Smooth muscle cell (in vitro differentiated cells): ENCODE data around the gene BPI. TPM values are rescaled to one million over a fixed set of nuclear protein-coding genes. Genes with fewer than 3 reads are reported as not detected.
"Not testable (repeated sequence)": the region's sequence is repeated elsewhere in the genome, so short reads cannot be mapped to it uniquely, and the experiment has no call there.

Experiments
- DNase-seq: peaks from one replicate; lab custom pipeline; 2025; ENCODE audit not compliant: unreplicated experiment; lab: John Stamatoyannopoulos, UW
- H2AFZ ChIP-seq: fragments of 200-600 bp; sonication (generic); 2 replicates; pipeline ENCODE4 v1.6.0; 2016; ENCODE audit warnings: antibody characterized with exemption, low read depth, mild to moderate bottlenecking
- H3F3A ChIP-seq: fragments of 200-600 bp; sonication (generic); 2 replicates; pipeline ENCODE4 v1.6.0; 2017; ENCODE audit warnings: antibody characterized with exemption, low read depth
- H3K27ac ChIP-seq: fragments of 200-600 bp; sonication (generic); 2 replicates; pipeline ENCODE4 v1.5.1; 2016; ENCODE audit warnings: low read depth, mild to moderate bottlenecking
- H3K27me3 ChIP-seq: fragments of 200-600 bp; sonication (generic); 2 replicates; pipeline ENCODE4 v1.6.1; 2016; ENCODE audit warnings: low read depth, mild to moderate bottlenecking
- H3K36me3 ChIP-seq: fragments of 200-600 bp; sonication (generic); 2 replicates; pipeline ENCODE4 v1.5.1; 2016; ENCODE audit warnings: low read depth
- H3K4me1 ChIP-seq: fragments of 200-600 bp; sonication (generic); 2 replicates; pipeline ENCODE4 v1.5.1; 2016; ENCODE audit warnings: low read depth
- H3K4me2 ChIP-seq: fragments of 200-600 bp; sonication (generic); 2 replicates; pipeline ENCODE4 v1.6.0; 2016; ENCODE audit warnings: mild to moderate bottlenecking
- H3K4me3 ChIP-seq: fragments of 200-600 bp; sonication (generic); 2 replicates; pipeline ENCODE4 v1.5.1; 2016; ENCODE audit warnings: mild to moderate bottlenecking
- H3K79me2 ChIP-seq: fragments of 200-600 bp; sonication (generic); 2 replicates; pipeline ENCODE4 v1.6.0; 2016; ENCODE audit warnings: low read depth, mild to moderate bottlenecking
- H3K9ac ChIP-seq: fragments of 200-600 bp; sonication (generic); 2 replicates; pipeline ENCODE4 v1.6.0; 2016; ENCODE audit warnings: low read depth
- H3K9me3 ChIP-seq: fragments of 200-600 bp; sonication (generic); replicated peaks from 2 replicates; pipeline ENCODE4 v1.5.1; 2016; ENCODE audit warnings: low read depth
- H4K20me1 ChIP-seq: fragments of 200-600 bp; sonication (generic); 2 replicates; pipeline ENCODE4 v1.6.0; 2016; ENCODE audit warnings: low read depth
- WGBS: methylation state at CpG from one replicate; pipeline ENCODE4 v1.1.7; 2016; ENCODE audit warnings: low lambda C conversion rate; 5-methylcytosine and 5-hydroxymethylcytosine counted together
- polyA plus RNA-seq: library from polyadenylated mRNA; unstranded; fragments of >200 nt; fragmentation: Nextera tagmentation; extraction: Ambion mirVana; gene quantifications from 2 replicates; pipeline ENCODE4 v1.2.1, GENCODE V29; 2016
- total RNA-seq: library from RNA; depleted of rRNA; stranded (reverse); fragments of >200 nt; gene quantifications from 2 replicates; pipeline ENCODE4 v1.2.3, GENCODE V29; 2014
- TF ChIP-seq, protein P1 (sequence below): fragments of 200-600 bp; sonication (generic); IDR thresholded peaks from 2 replicates; pipeline ENCODE4 v1.5.1; 2017; ENCODE audit warnings: borderline replicate concordance, mild to moderate bottlenecking, antibody characterized with exemption; ENCODE audit not compliant: insufficient read depth, poor library complexity, severe bottlenecking

The BPI gene
- total RNA-seq (not detected in 2 replicates), polyA plus RNA-seq (not detected in 2 replicates)

DNA sequence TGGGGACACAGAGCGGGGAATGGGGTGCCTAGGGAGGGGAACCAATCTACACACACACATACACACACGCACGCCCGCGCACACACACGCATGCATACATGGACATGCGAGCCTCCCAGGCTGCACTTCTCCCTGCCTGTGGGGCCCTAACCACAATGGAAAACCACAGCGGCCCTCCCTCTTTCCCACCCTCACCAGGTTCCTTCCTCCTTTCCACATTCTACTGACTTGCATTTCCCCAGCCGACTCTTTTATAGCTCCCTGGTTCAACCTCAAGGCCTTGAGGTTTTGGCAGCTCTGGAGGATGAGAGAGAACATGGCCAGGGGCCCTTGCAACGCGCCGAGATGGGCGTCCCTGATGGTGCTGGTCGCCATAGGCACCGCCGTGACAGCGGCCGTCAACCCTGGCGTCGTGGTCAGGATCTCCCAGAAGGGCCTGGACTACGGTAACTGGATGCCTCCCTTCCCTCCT is at the start of gene BPI:
Gene BPI, plus strand, starts transcription at position 249 of the 472 bp plus-strand sequence. Its CDS starts 68 bp downstream, at position 317.
- Histone ChIP-seq H3K4me1 (peaks cover 4% of the 10 kb centered on the region), H3K4me2 (no peak within 1 kb of the TSS)

DNA sequence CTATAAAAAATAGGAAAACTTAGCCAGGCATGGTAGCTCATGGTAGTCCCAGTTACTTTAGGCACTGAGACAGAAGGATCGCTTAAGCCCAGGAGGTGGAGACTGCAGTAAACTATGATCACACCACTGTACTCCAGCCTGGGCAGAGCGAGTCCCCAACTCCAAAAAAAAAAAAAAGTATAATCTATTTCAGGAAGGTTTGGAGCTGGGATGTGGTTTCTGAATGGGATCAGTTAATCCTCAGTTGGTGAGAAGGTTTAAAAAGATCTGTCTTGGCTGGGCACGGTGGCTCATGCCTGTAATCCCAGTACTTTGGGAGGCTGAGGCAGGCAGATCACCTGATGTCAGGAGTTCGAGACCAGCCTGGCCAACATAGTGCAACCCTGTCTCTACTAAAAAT is 49.3 kb upstream of the BPI start:
- H4K20me1 ChIP-seq, H3K79me2 ChIP-seq, DNase-seq, H3K4me1 ChIP-seq, H3K36me3 ChIP-seq, H3K27me3 ChIP-seq, H3K9me3 ChIP-seq, H3K27ac ChIP-seq, H3K9ac ChIP-seq, H3K4me2 ChIP-seq, H3F3A ChIP-seq, H2AFZ ChIP-seq, H3K4me3 ChIP-seq: not testable (repeated sequence)
- WGBS = 65% methylated on average over 4 of the region's 4 CpGs

More for the DNA sequence above, at the start of gene BPI:
- H3K27ac ChIP-seq = no peak within 1 kb of the TSS
- no peaks in the 10 kb centered on the region for H3F3A ChIP-seq
- TF ChIP-seq, protein P1, sequence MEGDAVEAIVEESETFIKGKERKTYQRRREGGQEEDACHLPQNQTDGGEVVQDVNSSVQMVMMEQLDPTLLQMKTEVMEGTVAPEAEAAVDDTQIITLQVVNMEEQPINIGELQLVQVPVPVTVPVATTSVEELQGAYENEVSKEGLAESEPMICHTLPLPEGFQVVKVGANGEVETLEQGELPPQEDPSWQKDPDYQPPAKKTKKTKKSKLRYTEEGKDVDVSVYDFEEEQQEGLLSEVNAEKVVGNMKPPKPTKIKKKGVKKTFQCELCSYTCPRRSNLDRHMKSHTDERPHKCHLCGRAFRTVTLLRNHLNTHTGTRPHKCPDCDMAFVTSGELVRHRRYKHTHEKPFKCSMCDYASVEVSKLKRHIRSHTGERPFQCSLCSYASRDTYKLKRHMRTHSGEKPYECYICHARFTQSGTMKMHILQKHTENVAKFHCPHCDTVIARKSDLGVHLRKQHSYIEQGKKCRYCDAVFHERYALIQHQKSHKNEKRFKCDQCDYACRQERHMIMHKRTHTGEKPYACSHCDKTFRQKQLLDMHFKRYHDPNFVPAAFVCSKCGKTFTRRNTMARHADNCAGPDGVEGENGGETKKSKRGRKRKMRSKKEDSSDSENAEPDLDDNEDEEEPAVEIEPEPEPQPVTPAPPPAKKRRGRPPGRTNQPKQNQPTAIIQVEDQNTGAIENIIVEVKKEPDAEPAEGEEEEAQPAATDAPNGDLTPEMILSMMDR = no peak
- no peak within 1 kb of the TSS for H2AFZ ChIP-seq
- H3K9ac ChIP-seq = no peak within 1 kb of the TSS
- DNase-seq = no peak
- WGBS = 81% methylated on average over 20 of the region's 21 CpGs
- no peaks in the 10 kb centered on the region for H3K9me3 ChIP-seq
- H4K20me1 ChIP-seq = no peaks in the 10 kb centered on the region
- H3K36me3 ChIP-seq = no peaks in the 10 kb centered on the region
- H3K79me2 ChIP-seq = no peaks in the 10 kb centered on the region
- H3K4me3 ChIP-seq = no peak within 1 kb of the TSS
- no peaks in the 10 kb centered on the region for H3K27me3 ChIP-seq

DNA sequence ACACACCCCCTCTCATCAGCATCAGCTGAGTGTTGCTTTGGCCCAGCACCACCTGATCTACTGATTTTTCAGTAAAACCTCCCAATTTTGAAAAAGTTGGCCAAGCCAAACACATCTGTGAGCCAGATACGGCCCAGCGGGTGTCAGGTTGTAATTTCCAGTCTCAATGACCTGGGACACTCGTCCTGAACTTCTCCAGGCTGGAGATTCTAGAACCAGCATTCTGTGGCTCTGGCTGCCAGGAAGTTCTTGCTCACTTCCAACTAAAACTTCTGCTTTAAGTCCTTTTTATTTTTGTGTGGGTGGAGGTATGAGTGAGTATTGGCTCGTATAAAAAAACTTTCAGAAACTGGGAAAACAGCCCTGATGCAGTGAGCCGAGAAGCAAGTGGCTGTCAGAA is 48.6 kb upstream of the BPI start:
- Histone ChIP-seq H3K9me3 (no peaks in the 10 kb centered on the region), H3K4me3 (no peak overlapping the region), H3K79me2 (no peaks in the 10 kb centered on the region), H4K20me1 (no peaks in the 10 kb centered on the region), H3K9ac (no peak overlapping the region), H3K4me2 (peak overlapping the region; percentile 14), H3F3A (peaks cover 4% of the 10 kb centered on the region), H3K27ac (no peak overlapping the region), H2AFZ (no peak overlapping the region), H3K36me3 (no peaks in the 10 kb centered on the region), H3K4me1 (no peaks in the 10 kb centered on the region), H3K27me3 (peaks cover 7% of the 10 kb centered on the region)
- WGBS = 41% methylated on average over 5 of the region's 5 CpGs
- TF ChIP-seq, protein P1 = no peak
- no peak for DNase-seq

DNA sequence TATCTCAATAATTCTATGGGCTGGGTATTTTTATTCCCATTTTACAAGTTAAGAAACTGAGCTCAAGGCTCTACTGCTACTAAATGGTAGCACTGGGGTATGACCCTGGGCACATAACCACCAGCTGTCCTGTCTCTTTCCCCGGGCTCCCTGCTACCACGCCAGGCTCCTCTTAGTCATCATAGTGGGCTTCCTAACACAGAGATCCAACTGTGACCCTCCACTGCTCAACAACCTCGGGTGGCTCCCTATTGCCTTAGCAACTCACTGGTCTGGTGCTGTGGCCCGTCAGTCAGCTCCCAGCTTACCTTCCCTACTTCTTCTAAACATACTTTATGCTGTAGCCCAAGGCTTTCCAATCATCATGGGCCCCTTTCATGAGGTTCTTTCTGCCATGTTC is 47.9 kb upstream of the BPI start:
- Histone ChIP-seq H3K27ac (no peak overlapping the region), H3K79me2 (no peaks in the 10 kb centered on the region), H2AFZ (no peak overlapping the region), H3K27me3 (peaks cover 13% of the 10 kb centered on the region), H3K9me3 (no peaks in the 10 kb centered on the region), H3K4me3 (no peak overlapping the region), H3K36me3 (no peaks in the 10 kb centered on the region), H4K20me1 (no peaks in the 10 kb centered on the region), H3F3A (peaks cover 4% of the 10 kb centered on the region), H3K4me2 (peak overlapping the region; percentile 14), H3K4me1 (no peaks in the 10 kb centered on the region), H3K9ac (no peak overlapping the region)
- TF ChIP-seq, protein P1 = no peak
- no peak for DNase-seq
- WGBS = 86% methylated on average over 4 of the region's 4 CpGs
